SKM-1 (cell line): Measurements from ENCODE around the gene SLC25A29.

Source experiments
- DNase-seq: peaks from one replicate; lab custom pipeline; 2025; ENCODE audit not compliant: unreplicated experiment; lab: John Stamatoyannopoulos, UW

SLC25A29 gene

GRCh38 chr14:100246809-100247428, 59.3 kb downstream of the SLC25A29 start:
- no peak for DNase-seq

DNA sequence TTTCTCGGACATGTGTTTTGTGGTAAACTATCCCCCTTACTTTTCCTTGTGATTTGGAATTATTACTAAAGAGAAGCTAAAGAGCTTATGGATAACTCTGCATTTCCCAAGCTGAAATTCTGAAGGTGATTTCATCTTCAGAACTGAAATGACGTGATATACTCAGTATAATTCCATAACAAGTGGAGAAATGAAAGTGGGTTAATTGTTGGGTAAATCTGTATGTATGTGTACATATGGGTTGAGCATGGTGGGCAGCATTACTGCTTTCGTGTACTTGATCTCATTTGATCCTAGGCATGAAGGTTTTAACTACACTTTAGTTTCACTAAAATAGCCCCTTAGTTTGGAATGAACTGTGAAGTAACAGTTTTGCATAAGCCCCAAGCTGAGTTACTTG, 63.2 kb downstream of the SLC25A29 start:
- no peak for DNase-seq

DNA sequence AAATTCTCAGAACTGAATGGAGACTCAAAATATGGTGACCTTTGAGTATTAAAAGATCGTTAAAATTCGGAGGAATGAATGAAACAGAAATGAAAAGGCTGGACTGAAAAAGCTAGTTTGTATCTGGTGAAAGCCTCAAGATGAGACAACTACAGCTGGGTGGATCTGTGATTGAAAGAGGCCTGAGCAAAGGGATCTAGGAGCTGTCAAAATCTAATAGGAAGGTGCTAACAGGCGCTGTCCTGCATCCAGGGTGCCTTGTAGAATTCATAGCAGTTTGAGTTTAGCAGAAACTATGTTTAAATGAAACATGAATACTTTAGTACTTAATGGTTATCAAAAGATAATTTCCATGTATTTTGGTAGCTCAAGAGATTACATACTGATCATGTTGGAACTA, 65.0 kb downstream of the SLC25A29 start:
- DNase-seq = no peak
